Neural cell (in vitro differentiated cells): ENCODE results near the gene GCN1. TPM values are rescaled to one million over a fixed set of nuclear protein-coding genes. Genes with fewer than 3 reads are reported as not detected.

Experiments
- H2AFZ ChIP-seq: fragments of 200-600, 300-800 bp; sonication (generic), shearing (Covaris generic); 2 replicates; pipeline ENCODE4 v1.6.0; 2014; ENCODE audit warnings: low read depth, mild to moderate bottlenecking, antibody characterized with exemption, low read length, moderate library complexity
- H3F3A ChIP-seq: fragments of 200-600 bp; shearing (Covaris generic); 2 replicates; pipeline ENCODE4 v1.6.1; 2016; ENCODE audit warnings: mild to moderate bottlenecking, moderate library complexity, mixed read lengths, antibody characterized with exemption, low read length; ENCODE audit not compliant: insufficient read depth, poor library complexity, severe bottlenecking
- H3K27ac ChIP-seq: fragments of 200-600, 300-800 bp; sonication (generic), shearing (Covaris generic); 2 replicates; pipeline ENCODE4 v1.5.1; 2014; ENCODE audit warnings: mild to moderate bottlenecking, low read length, moderate library complexity
- H3K27me3 ChIP-seq: fragments of 300-800, 200-600 bp; sonication (generic), shearing (Covaris generic); 2 replicates; pipeline ENCODE4 v1.6.0; 2014; ENCODE audit warnings: mild to moderate bottlenecking, low read depth, low read length, moderate library complexity; ENCODE audit not compliant: insufficient read depth
- H3K36me3 ChIP-seq: fragments of 300-800, 200-600 bp; sonication (generic), shearing (Covaris generic); 2 replicates; pipeline ENCODE4 v1.5.1; 2014; ENCODE audit warnings: mild to moderate bottlenecking, antibody characterized with exemption, low read length, moderate library complexity; ENCODE audit not compliant: insufficient read depth
- H3K4me2 ChIP-seq: fragments of 300-800, 200-600 bp; sonication (generic), shearing (Covaris generic); 2 replicates; pipeline ENCODE4 v1.6.0; 2014; ENCODE audit warnings: mild to moderate bottlenecking, low read length
- H3K4me3 ChIP-seq: fragments of 300-800, 200-600 bp; sonication (generic), shearing (Covaris generic); 2 replicates; pipeline ENCODE4 v1.5.1; 2014; ENCODE audit warnings: mild to moderate bottlenecking, low read length, moderate library complexity
- H3K79me2 ChIP-seq: fragments of 200-600 bp; shearing (Covaris generic); replicated peaks from 2 replicates; pipeline ENCODE4 v1.6.0; 2014; ENCODE audit warnings: mild to moderate bottlenecking, low read length, moderate library complexity; ENCODE audit not compliant: insufficient read depth
- H3K9ac ChIP-seq: fragments of 300-800, 200-600 bp; sonication (generic), shearing (Covaris generic); 2 replicates; pipeline ENCODE4 v1.6.1; 2016; ENCODE audit warnings: mild to moderate bottlenecking, low read length, mixed read lengths
- H3K9me2 ChIP-seq: fragments of 200-600 bp; shearing (Covaris generic); 2 replicates; pipeline ENCODE4 v1.6.1; 2016; ENCODE audit warnings: mild to moderate bottlenecking, low read length, mixed read lengths; ENCODE audit not compliant: insufficient read depth
- H3K9me3 ChIP-seq: fragments of 200-600, 300-800 bp; sonication (generic), shearing (Covaris generic); 2 replicates; pipeline ENCODE4 v1.6.1; 2016; ENCODE audit warnings: mild to moderate bottlenecking, mixed run types, low read length, moderate library complexity, mixed read lengths
- H4K20me1 ChIP-seq: fragments of 200-600 bp; shearing (Covaris generic); 2 replicates; pipeline ENCODE4 v1.6.1; 2016; ENCODE audit warnings: mild to moderate bottlenecking, mixed run types; ENCODE audit not compliant: insufficient read depth
- CTCF ChIP-seq: fragments of 450-650 bp; IDR thresholded peaks from 2 replicates; pipeline ENCODE4 v1.5.1; 2014; ENCODE audit warnings: antibody characterized with exemption, mild to moderate bottlenecking, moderate library complexity; ENCODE audit not compliant: poor library complexity, severe bottlenecking
- EP300 ChIP-seq: fragments of 450-650 bp; conservative IDR thresholded peaks from 2 replicates; pipeline ENCODE4 v1.6.1; 2014; ENCODE audit warnings: antibody characterized with exemption, mild to moderate bottlenecking, moderate library complexity; ENCODE audit not compliant: poor library complexity, severe bottlenecking
- EZH2 ChIP-seq: fragments of 200-600, 300-800 bp; shearing (Covaris generic), sonication (generic); IDR thresholded peaks from 2 replicates; pipeline ENCODE4 v1.6.1; 2014; ENCODE audit warnings: antibody characterized with exemption, low read length, borderline replicate concordance, mild to moderate bottlenecking; ENCODE audit not compliant: insufficient read depth, poor library complexity, severe bottlenecking
- MXI1 ChIP-seq: fragments of 450-650 bp; conservative IDR thresholded peaks from 2 replicates; pipeline ENCODE4 v1.6.1; 2014; ENCODE audit warnings: antibody characterized with exemption, mild to moderate bottlenecking; ENCODE audit not compliant: poor library complexity, severe bottlenecking
- POLR2AphosphoS5 ChIP-seq: IDR thresholded peaks from 2 replicates; pipeline ENCODE4 v1.6.1; 2012
- RAD21 ChIP-seq: fragments of 450-650 bp; conservative IDR thresholded peaks from 2 replicates; pipeline ENCODE4 v1.6.1; 2014; ENCODE audit warnings: antibody characterized with exemption, mild to moderate bottlenecking, moderate library complexity
- REST ChIP-seq: IDR thresholded peaks from 2 replicates; pipeline ENCODE4 v1.6.1; 2012; ENCODE audit warnings: borderline replicate concordance
- SMC3 ChIP-seq: fragments of 450-650 bp; conservative IDR thresholded peaks from 2 replicates; pipeline ENCODE4 v1.6.1; 2014; ENCODE audit warnings: antibody characterized with exemption, mild to moderate bottlenecking, moderate library complexity; ENCODE audit not compliant: poor library complexity
- TAF1 ChIP-seq: IDR thresholded peaks from 2 replicates; pipeline ENCODE4 v1.6.1; 2012; ENCODE audit warnings: low read depth
- polyA plus RNA-seq: library from polyadenylated mRNA; depleted of rRNA; stranded (reverse); fragments of >200 nt; gene quantifications from 2 replicates; pipeline ENCODE4 v1.2.3, GENCODE V29; 2014

GCN1 gene
- polyA plus RNA-seq, 1 donor from 2014 or later: 21.5 TPM

GRCh38 chr12:120103044-120103338, 91.5 kb downstream of the GCN1 start:
- H3K4me3 ChIP-seq: no peak overlapping the region
- no peak overlapping the region for H3K27ac ChIP-seq
- no peaks in the 10 kb centered on the region for H3K27me3 ChIP-seq
- H3F3A ChIP-seq: no peaks in the 10 kb centered on the region
- H3K9ac ChIP-seq: no peak overlapping the region
- no peaks in the 10 kb centered on the region for H3K36me3 ChIP-seq
- H3K9me3 ChIP-seq: no peaks in the 10 kb centered on the region
- no peaks in the 10 kb centered on the region for H3K79me2 ChIP-seq
- H3K9me2 ChIP-seq: no peaks in the 10 kb centered on the region
- no peak overlapping the region for H2AFZ ChIP-seq
- TF ChIP-seq RAD21 (no peak), CTCF (no peak), REST (no peak), MXI1 (no peak), POLR2AphosphoS5 (no peak), SMC3 (no peak), EZH2 (no peak), EP300 (no peak), TAF1 (no peak)
- H4K20me1 ChIP-seq: peaks cover 3% of the 10 kb centered on the region
- no peak overlapping the region for H3K4me2 ChIP-seq

- Histone ChIP-seq H3K9me2 (no peaks in the 10 kb centered on the region), H3K27me3 (no peaks in the 10 kb centered on the region), H3K36me3 (no peaks in the 10 kb centered on the region), H3K9ac (no peak overlapping the region), H3F3A (no peaks in the 10 kb centered on the region), H3K27ac (no peak overlapping the region), H3K9me3 (no peaks in the 10 kb centered on the region), H3K4me2 (no peak overlapping the region), H4K20me1 (peaks cover 3% of the 10 kb centered on the region), H2AFZ (no peak overlapping the region), H3K79me2 (no peaks in the 10 kb centered on the region), H3K4me3 (no peak overlapping the region)
- TF ChIP-seq TAF1 (no peak), RAD21 (no peak), REST (no peak), MXI1 (no peak), EP300 (no peak), EZH2 (no peak), CTCF (no peak), POLR2AphosphoS5 (no peak), SMC3 (no peak)
These were observed 92.1 kb downstream of the GCN1 start for GRCh38 chr12:120102189-120103043.
